Natural killer cell (primary cell): Measurements from ENCODE around the gene FAM136A. TPM values are rescaled to one million over a fixed set of nuclear protein-coding genes. Genes with fewer than 3 reads are reported as not detected.

ENCODE experiments used
- ATAC-seq, 3 donors: fragments of 150-1000 bp in 2 of 3; fragments of 200-7000 bp in 1 of 3; cut with Tn5 transposase; 1 replicate in 1 of 3; 2 replicates in 2 of 3; pipeline ENCODE4 v1.10.0; 2021; ENCODE audit warnings: mild to moderate bottlenecking in 2 of 3, moderate library complexity in 2 of 3
- DNase-seq, 2 donors: peaks; one replicate each; pipeline versions ENCODE4 v3.0.0 to v3.0.0-alpha.2; 2013 to 2021; ENCODE audit warnings: mixed read lengths in 1 of 2
- H3K27ac ChIP-seq: one replicate; pipeline ENCODE4 v1.5.1; 2013; ENCODE audit warnings: mild to moderate bottlenecking, low read length
- H3K27me3 ChIP-seq: one replicate; pipeline ENCODE4 v1.6.1; 2013; ENCODE audit warnings: low read length; ENCODE audit not compliant: control insufficient read depth, insufficient read depth
- H3K36me3 ChIP-seq: one replicate; pipeline ENCODE4 v1.6.1; 2013; ENCODE audit warnings: low read length; ENCODE audit not compliant: control insufficient read depth, insufficient read depth
- H3K4me1 ChIP-seq: one replicate; pipeline ENCODE4 v1.6.1; 2013; ENCODE audit warnings: low read length; ENCODE audit not compliant: control insufficient read depth, insufficient read depth
- H3K4me3 ChIP-seq: one replicate; pipeline ENCODE4 v1.5.1; 2013; ENCODE audit warnings: low read length
- H3K9me3 ChIP-seq: one replicate; pipeline ENCODE4 v1.6.1; 2013; ENCODE audit warnings: low read length; ENCODE audit not compliant: control insufficient read depth, insufficient read depth
- H3K27ac Mint-ChIP-seq, 2 donors: one replicate each; pipeline ENCODE4 v1.8.0; 2022; ENCODE audit warnings: mild to moderate bottlenecking in 2 of 2, mixed read lengths in 2 of 2, moderate library complexity in 1 of 2
- H3K27me3 Mint-ChIP-seq, 2 donors: one replicate each; pipeline ENCODE4 v1.8.0; 2022; ENCODE audit warnings: low read depth in 2 of 2, mixed read lengths in 2 of 2
- H3K36me3 Mint-ChIP-seq: one replicate; pipeline ENCODE4 v1.8.0; 2022; ENCODE audit warnings: mixed read lengths
- H3K4me1 Mint-ChIP-seq, 2 donors: one replicate each; pipeline ENCODE4 v1.8.0; 2022; ENCODE audit warnings: mixed read lengths in 2 of 2
- H3K4me3 Mint-ChIP-seq: one replicate; pipeline ENCODE4 v1.8.0; 2022; ENCODE audit warnings: mild to moderate bottlenecking, moderate library complexity, mixed read lengths
- H3K9me3 Mint-ChIP-seq, 2 donors: one replicate each; pipeline ENCODE4 v1.8.0; 2022; ENCODE audit warnings: mixed read lengths in 2 of 2
- WGBS: methylation state at CpG from one replicate; pipeline ENCODE4 v1.1.7; 2013; ENCODE audit warnings: missing lambda C conversion rate; ENCODE audit not compliant: insufficient coverage; 5-methylcytosine and 5-hydroxymethylcytosine counted together
- intact Hi-C: fragments of 100-400 bp; cut with micrococcal nuclease; formaldehyde crosslinking; loops from one replicate; pipeline ENCODE4 v1.14.2; 2022
- total RNA-seq, 4 donors: library from RNA; stranded (reverse); fragments of 120-200 nt in 1 of 4; gene quantifications; one replicate each; pipeline versions ENCODE4 v1.2.3 to v1.2.4, GENCODE V29; 2013 to 2022
- TF ChIP-seq, protein P1 (sequence below): fragments of 200-600 bp; IDR thresholded peaks from one replicate; pipeline ENCODE4 v1.8.0; 2022; ENCODE audit warnings: antibody characterized with exemption

Gene FAM136A
- total RNA-seq, 3 donors from 2014 or later (not counting 1 experiment from before 2014, with no cell fraction given) = 32.5 to 38.3 (median 36.6) TPM

- ATAC-seq (no peak), DNase-seq (no peak)
- Mint-ChIP-seq H3K27me3 (peaks cover 10 to 23% of the 10 kb centered on the region in 2 donors), H3K36me3 (no peaks in the 10 kb centered on the region), H3K27ac (no peak overlapping the region), H3K4me1 (no peaks in the 10 kb centered on the region), H3K4me3 (no peak overlapping the region), H3K9me3 (no peaks in the 10 kb centered on the region)
- Histone ChIP-seq H3K27ac (no peak overlapping the region), H3K4me3 (no peak overlapping the region), H3K9me3 (no peaks in the 10 kb centered on the region), H3K4me1 (no peaks in the 10 kb centered on the region), H3K36me3 (no peaks in the 10 kb centered on the region), H3K27me3 (no peaks in the 10 kb centered on the region)
- TF ChIP-seq, protein P1, sequence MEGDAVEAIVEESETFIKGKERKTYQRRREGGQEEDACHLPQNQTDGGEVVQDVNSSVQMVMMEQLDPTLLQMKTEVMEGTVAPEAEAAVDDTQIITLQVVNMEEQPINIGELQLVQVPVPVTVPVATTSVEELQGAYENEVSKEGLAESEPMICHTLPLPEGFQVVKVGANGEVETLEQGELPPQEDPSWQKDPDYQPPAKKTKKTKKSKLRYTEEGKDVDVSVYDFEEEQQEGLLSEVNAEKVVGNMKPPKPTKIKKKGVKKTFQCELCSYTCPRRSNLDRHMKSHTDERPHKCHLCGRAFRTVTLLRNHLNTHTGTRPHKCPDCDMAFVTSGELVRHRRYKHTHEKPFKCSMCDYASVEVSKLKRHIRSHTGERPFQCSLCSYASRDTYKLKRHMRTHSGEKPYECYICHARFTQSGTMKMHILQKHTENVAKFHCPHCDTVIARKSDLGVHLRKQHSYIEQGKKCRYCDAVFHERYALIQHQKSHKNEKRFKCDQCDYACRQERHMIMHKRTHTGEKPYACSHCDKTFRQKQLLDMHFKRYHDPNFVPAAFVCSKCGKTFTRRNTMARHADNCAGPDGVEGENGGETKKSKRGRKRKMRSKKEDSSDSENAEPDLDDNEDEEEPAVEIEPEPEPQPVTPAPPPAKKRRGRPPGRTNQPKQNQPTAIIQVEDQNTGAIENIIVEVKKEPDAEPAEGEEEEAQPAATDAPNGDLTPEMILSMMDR = no peak
- intact Hi-C loops = no loop called here
- WGBS = 100% methylated on average over 5 of the region's 7 CpGs
These were observed 24.0 kb upstream of the FAM136A start for GRCh38 chr2:70325875-70326274.

DNA sequence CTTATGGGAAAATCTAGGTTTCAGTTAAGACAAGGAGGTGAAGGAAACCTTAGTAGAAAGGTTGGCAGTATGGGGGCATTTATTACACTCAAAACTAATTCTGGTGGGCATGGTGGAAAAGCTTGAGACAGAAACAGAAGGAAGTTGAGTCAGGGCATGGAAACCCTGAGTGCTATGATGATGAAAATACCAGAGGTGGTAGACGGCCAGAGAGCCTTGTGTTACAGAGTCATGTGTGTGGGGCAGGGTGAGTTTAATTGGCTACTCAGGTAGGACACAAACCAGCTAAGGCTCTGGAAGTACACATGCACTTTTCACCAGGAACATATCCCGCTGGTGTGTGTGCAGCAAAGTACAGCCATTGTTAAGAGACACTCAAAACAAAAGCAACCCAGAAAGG is 20.7 kb upstream of the FAM136A start:
- Histone ChIP-seq H3K9me3 (no peaks in the 10 kb centered on the region), H3K36me3 (no peaks in the 10 kb centered on the region), H3K27me3 (no peaks in the 10 kb centered on the region), H3K4me1 (no peaks in the 10 kb centered on the region), H3K4me3 (no peak overlapping the region), H3K27ac (no peak overlapping the region)
- Mint-ChIP-seq H3K4me1 (no peaks in the 10 kb centered on the region), H3K9me3 (no peaks in the 10 kb centered on the region), H3K27ac (no peak overlapping the region), H3K4me3 (no peak overlapping the region), H3K27me3 (peaks cover 15 to 20% of the 10 kb centered on the region in 2 donors), H3K36me3 (no peaks in the 10 kb centered on the region)
- TF ChIP-seq, protein P1 = no peak
- 80% methylated on average over 2 of the region's 2 CpGs for WGBS
- intact Hi-C loops = no loop called here
- no peak for ATAC-seq
- DNase-seq = no peak

DNA sequence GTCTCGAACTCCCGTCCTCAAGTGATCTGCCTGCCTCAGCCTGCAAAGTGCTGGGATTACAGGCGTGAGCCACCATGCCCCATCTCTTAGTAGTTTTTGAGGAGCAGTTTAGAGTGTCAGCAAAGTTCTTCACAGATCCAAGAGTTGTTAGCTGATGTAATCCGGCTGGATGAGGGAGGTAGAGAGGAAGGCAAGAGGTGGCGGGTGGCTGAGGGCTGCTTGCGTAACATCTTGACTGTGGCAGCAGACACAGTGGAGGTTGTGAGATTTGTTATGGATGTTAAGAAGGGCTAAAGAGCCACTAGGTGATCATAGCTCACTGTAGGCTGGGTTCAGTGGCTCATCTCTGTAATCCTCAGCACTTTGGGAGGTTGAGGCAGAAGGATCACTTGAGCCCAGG is 19.5 kb upstream of the FAM136A start:
- Histone ChIP-seq H3K9me3 (no peaks in the 10 kb centered on the region), H3K36me3 (no peaks in the 10 kb centered on the region), H3K4me1 (no peaks in the 10 kb centered on the region), H3K27ac (no peak overlapping the region), H3K4me3 (no peak overlapping the region), H3K27me3 (no peaks in the 10 kb centered on the region)
- H3K4me3 Mint-ChIP-seq = no peak overlapping the region
- H3K9me3 Mint-ChIP-seq = no peaks in the 10 kb centered on the region
- DNase-seq = no peak
- no peak overlapping the region for H3K27ac Mint-ChIP-seq
- no peak for ATAC-seq
- TF ChIP-seq, protein P1 = no peak
- 90% methylated on average over 6 of the region's 6 CpGs for WGBS
- peaks cover 15 to 21% of the 10 kb centered on the region in 2 donors for H3K27me3 Mint-ChIP-seq
- no peaks in the 10 kb centered on the region for H3K4me1 Mint-ChIP-seq
- intact Hi-C loops = no loop called here
- H3K36me3 Mint-ChIP-seq = no peaks in the 10 kb centered on the region

DNA sequence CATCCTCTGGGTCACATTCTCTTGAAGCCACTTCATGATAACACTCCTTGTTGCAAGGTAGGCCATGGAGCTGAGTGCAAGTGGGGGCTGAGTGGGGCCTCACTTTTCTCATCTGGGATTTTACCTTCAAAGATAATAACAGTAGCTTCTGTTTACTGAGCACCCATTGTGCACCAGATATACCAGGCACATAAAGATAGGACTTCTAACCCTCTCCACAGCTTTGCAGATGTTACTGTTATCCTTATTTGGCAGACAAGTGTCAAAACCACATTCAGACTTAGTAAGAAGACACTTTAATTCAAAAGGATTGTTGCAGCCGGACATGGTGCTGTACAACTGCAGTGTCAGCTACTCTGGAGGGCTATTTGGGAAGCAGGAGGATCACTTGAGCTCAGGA is 12.8 kb upstream of the FAM136A start:
- 76% methylated on average over 1 of the region's 1 CpG for WGBS
- Histone ChIP-seq H3K27ac (no peak overlapping the region), H3K4me3 (no peak overlapping the region), H3K36me3 (no peaks in the 10 kb centered on the region), H3K9me3 (no peaks in the 10 kb centered on the region), H3K4me1 (no peaks in the 10 kb centered on the region), H3K27me3 (no peaks in the 10 kb centered on the region)
- ATAC-seq (no peak), DNase-seq (no peak)
- H3K27ac Mint-ChIP-seq = no peak overlapping the region
- TF ChIP-seq, protein P1 = no peak
- no peak overlapping the region for H3K4me3 Mint-ChIP-seq
- no peaks in the 10 kb centered on the region for H3K4me1 Mint-ChIP-seq
- no peaks in the 10 kb centered on the region for H3K36me3 Mint-ChIP-seq
- intact Hi-C loops = no loop called here
- peaks cover 7 to 8% of the 10 kb centered on the region in 2 donors for H3K27me3 Mint-ChIP-seq
- no peaks in the 10 kb centered on the region for H3K9me3 Mint-ChIP-seq
